Hippocampal formation (tissue), 2 donors: ENCODE measurements around the gene RBM5.
A peak's percentile ranks its signal among the peaks of the same experiment; 100 is the strongest.

Experiments used
- DNase-seq, 2 donors: peaks; one replicate each; lab custom pipeline; 2025; lab: John Stamatoyannopoulos, UW

The RBM5 gene

DNA sequence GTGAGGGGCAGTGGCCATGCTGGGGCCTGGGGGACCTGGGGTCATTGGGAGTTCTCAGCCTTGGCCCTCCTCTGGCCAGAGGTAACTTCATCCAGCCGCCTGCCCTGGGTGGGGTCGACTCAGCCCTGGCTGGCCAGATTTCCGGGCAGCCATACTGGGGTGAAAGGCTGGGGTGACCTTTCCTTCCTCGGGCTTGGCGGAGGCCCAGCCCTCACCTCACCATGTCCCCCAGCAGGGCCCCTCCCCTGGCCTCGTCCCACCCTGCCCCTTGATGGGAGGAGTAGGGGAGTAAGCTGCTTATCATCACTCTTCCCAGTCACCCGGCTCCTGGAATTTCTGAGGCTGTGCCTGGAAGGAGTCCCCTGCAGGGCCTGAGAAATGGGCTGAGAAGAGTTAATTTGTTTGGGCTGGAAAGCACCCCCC lies 71.9 kb downstream of the RBM5 start:
- DNase-seq = no peak

DNA sequence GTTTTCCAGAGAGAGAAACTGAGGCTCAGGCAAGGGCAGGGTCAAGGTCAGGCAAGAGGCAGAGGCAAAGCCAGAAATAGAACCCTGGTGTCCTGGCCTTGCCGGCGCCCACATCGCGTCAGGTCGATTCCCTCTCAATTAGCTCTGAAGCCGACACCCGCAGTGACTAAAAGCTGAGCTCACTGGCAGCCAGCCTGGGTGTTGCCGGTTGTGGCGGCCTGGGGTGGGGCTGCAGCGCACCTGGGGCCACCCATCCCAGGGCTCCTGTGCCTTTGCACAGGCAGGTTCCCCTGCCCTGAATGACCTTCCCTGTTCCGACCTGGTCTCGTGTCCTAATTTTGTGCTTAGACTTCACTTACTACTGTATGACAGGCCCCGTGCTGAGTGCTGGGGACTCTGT lies 72.6 kb downstream of the RBM5 start:
- no peak for DNase-seq

DNA sequence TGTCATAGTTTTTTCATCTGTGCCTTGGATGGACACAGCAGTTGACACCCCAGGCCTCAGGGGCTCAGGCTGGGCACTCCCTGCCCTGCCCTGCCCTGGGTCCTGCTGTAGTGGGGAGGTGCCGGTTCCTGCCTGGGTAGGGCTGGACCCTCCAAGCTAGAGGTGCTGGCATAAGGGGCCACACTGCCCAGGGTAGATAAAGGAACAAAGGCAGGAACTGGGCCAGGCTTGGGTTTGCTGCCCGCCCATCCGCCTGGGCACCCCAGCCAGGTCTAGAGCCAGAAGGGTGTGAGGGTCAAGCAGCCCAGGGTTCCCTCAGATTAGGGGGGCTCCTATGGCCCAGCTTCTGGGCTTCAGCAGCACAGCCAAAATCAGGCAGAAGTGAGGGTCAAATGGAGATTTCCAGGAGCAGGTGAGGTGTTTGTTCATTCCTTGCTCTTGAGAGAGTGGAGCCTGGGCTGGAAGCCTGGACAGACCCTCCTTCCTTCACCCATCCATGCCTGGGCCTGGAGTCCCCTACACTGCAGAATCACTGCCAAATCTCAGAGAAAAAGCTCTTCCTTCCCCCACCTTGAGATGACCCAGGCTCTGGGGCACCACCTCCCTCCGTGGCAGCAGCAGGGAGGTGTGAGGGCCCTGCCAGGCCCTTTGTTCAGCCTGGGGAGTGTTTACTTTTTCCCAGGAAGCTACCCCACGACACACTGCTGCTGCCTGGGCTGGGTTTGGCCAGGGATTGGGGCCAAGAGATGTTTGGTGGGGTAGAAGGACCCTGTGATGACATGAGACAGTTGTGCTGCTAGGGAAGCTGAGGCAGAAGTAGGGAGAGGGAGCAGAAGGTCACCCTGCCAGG lies 73.5 kb downstream of the RBM5 start:
- no peak for DNase-seq

DNA sequence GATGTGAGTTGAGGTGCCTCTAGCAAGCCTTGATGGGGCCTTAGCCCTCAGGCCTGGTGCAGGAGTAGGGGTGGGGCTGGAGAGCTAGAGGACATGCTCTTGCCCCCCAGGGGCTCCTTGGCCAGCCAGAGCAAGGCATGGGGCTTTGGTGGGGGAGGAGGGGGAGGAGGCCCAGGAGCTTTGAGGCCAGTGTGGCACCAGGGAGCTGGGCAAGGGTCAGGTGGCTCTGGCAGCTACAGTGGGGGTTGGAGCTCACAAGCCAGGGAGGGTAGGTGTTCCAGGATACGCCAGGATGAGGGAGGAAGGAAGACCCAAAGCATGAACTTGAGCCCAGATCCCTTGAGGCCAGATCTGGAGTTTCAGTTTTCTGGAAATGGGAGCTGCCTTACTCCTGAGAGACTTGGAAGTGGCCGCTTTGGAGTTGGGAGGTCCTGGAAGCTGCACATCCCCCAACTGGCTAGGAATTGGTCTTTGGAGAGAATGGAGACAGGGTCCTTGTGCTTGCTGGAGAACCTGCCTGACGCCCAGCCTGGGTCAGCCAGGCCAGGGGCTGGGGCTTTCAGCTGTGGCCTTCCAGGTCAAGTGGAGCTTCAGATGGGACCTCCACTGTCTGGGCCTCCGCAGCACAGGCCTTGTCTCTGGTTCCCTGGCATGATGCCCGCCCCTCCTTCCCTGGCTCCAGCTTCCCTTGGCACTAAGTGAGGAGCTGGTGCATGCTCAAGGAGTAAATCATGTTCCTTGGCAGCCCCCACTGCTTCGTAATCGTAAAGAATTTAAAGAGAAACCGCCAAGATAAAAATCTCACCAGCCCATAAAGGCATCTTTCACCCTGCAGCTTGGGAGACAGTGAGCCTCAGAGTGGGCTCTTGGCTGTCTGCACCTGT lies 75.1 kb downstream of the RBM5 start:
- peak; percentile 11 to 14 for DNase-seq

DNA sequence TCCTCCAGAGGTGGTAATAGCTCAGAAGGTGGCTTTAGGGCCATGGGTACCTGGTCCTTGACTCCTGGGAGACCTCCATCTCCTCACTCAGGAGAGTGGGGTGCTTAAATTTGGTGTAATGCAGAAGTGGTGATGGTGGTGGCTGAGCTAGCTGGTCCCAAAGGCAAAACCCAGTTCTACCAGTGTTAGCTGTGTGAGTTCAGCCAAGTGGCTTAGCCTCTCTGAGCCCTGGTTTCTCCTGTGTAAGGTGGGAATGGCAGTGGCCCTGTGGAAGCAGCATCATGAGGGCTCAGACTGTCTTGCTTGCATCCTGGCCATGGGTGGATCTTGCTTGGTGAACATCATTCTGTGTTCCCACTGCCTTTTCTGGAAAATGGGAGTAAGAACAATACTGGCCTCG lies 75.8 kb downstream of the RBM5 start:
- DNase-seq = no peak

DNA sequence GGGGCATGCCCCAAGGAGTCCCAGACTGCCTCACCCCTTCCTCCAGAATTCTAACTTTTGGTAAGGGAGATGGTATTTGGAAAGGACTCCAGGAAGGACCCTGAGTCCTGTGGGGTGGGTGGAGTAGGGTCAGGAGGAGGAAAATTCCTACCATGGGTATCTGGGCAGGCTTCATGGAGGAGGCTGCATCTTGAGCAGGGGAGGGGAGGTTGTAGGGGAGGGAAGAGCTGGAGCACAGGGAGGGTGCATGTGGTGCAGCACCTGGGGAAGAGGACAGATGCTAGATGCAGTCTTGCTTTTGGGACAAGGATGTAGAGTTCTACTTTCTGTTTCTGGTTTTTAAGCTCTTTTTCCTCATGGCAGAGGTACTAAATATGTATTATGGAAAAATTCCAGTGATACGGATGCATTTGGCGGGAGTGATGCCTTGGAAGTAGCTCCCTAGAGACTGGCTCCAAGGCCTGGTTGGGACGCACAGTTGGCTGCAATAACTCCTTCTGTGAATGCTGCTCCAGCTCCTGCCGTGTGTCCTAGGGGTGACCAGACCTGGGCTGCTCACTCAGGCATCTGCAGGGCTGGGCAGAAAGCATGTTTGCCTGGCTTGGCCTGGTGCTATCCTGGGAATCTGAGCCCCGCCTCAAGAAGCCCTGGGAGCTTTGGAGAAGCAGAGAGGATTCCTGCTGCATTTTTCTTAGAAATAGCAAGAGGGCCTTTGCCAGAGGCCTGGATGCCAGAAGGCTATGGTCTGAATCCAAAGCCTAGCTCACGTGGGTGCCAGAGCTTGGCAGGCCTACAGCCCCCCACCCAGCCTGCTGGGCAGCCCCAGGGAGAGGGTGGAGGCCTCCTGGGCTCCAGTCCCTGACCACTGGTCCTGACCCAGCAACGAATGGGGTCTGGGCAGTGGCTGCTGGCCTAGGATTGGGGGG lies 76.5 kb downstream of the RBM5 start:
- peak in 1 of 2 donors; percentile 27 for DNase-seq

DNA sequence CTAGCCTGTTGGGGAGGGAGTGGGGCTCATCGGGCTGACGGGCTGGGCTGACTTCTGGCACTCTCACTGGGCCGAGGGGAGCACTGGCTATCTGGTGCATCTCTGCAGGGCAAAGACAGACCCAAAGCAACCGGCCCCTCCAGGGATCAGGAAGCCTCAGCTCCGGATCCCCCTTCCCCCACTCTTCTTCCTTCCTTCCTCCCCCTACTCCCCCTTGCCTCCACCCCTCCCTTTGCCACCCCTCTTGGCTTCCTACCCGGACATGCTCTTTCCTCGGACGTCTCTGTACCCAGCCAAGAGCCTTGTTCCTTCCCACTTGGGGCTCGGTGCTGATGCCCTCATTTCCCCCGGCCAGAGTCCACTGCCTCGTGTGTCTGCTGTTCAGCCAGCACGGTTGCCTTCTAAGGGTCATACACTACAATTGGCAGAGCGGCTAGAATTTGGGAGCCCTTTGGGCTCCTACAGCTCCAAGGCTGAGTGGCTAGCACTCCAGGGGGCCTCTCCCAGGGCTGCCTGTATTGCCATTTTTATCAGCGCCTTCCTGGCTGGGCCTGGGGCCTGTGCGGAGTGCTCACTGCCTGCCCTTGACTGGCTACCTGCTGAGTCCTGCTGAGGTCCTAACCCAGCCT lies 77.3 kb downstream of the RBM5 start:
- peak in 1 of 2 donors; percentile 8 for DNase-seq

DNA sequence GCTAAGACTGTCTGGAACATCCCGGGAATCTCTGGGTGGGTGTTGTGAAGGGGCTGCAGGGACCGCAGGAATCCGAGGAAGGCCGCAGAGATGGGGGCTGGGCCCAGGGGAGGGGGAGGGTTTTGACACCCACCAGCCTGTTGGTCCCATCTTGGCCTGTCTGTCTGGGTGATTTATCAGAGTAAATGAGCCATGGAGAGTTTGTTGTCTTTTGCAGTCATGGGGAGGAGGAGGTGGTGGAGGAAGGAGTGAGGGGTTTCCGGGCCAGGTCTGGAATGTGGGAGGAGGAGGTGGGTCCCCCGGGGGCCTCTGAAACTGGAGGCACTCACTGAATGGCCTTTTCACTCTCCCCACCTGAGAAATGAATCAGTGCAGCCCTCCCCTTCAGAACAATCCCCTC lies 77.9 kb downstream of the RBM5 start:
- no peak for DNase-seq

DNA sequence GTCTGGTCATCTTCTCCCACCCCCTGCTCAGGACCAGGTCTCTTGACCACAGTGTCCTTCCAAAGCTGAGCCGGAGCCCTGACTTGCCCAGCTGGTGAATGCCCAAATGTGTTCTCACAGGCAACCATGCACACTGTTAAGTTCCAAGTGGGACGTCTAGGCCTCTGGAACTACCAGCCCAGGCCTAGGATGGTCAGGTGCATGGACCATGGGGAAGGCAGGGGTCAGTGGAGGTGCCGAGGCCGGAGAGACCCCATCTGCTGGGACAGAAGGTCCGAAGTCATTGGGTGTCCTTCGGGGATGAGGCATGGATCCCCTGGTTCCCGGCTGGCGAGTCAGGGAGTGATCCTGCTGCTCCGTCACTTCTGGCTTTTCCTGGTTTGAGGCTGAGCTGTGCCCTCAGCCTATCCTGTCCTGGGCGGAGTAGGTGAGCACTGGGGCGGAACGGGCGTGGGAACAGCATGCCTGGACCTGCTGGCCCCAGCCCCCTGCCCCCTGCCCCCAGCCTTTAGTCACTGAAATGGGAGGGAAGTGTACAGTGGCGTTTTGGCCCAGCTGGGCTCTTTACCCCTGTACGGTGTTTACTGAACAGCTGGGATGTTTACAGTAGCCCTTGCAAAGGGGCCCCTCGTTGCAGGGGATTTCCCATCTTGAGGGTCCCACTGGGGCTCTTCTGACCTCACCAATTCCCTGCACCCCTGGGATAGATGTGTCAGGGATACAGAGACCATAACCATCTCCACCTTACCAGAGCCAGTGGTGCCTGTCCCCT lies 78.5 kb downstream of the RBM5 start:
- DNase-seq = no peak

DNA sequence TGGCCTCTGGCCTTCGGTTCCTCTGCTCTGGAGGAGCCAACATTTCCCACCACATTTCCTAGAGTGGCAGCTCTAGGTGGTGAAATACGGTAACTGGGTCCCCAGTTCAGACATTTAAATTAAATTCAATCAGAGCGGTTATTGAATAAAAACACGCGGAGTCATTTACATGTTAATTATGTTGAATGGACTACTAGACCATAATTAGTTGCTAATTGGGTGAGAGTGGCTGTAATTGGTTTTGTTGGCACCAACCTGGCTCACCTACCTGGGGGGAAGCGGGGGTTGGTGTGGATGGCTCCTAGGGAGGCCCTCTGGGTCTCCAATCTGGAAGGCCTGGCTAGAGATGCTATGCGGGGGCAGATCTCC lies 79.1 kb downstream of the RBM5 start:
- DNase-seq = no peak

DNA sequence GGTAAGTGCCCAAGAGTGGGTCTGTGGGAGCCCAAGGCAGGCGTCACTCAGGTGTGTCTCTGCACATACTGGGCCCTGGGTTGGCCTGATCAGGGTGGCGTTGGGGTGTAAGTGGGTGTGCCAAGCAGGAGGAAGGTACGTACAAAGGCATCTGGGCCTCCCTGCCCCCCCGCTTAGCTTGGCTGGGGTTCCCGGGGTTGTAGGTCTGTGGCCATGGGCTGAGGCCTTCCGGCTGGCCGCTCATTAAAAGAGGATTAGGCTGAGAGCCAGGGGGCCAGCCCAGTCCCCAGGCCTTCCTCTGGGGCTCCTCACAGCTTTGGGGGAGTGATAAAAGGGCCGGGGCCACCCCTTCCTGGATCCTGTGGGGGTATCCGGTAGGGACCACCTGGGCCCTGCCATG lies 79.7 kb downstream of the RBM5 start:
- DNase-seq = no peak
